OCI-LY1 (cell line): ENCODE measurements around the gene HLA-DMA.

Experiments
- EZH2 ChIP-seq: fragments of 200-600 bp; sonication (generic), shearing (Covaris generic); IDR thresholded peaks from 2 replicates; pipeline ENCODE4 v1.8.0; 2017; ENCODE audit warnings: borderline replicate concordance, mixed run types, mild to moderate bottlenecking, antibody characterized with exemption, low read length, moderate library complexity, mixed read lengths
- TF ChIP-seq, protein P1 (sequence below): fragments of 200-600 bp; sonication (generic), shearing (Covaris generic); IDR thresholded peaks from 2 replicates; pipeline ENCODE4 v1.5.1; 2017; ENCODE audit warnings: mild to moderate bottlenecking, antibody characterized with exemption, low read length, moderate library complexity, mixed read lengths

DNA sequence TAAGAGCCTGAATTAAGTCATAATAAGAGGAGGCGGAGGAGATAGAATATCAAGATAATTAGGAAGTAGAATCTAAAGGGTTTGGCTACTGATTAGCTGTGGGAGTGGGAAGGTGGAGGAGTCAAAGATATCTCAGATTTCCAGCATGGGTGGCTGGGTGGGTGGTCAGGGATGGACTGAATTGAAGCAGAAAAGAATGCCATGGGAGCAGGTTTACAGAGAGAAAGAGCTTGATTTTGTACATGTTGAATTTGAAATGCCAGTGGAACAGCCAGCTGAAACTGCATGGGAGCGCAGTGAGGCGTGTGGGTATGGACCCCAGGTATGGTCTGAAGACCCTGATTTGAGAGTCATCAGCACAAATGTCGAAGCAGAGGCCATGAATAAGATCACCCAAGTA is 1.4 kb upstream of the HLA-DMA start:
- TF ChIP-seq, protein P1, sequence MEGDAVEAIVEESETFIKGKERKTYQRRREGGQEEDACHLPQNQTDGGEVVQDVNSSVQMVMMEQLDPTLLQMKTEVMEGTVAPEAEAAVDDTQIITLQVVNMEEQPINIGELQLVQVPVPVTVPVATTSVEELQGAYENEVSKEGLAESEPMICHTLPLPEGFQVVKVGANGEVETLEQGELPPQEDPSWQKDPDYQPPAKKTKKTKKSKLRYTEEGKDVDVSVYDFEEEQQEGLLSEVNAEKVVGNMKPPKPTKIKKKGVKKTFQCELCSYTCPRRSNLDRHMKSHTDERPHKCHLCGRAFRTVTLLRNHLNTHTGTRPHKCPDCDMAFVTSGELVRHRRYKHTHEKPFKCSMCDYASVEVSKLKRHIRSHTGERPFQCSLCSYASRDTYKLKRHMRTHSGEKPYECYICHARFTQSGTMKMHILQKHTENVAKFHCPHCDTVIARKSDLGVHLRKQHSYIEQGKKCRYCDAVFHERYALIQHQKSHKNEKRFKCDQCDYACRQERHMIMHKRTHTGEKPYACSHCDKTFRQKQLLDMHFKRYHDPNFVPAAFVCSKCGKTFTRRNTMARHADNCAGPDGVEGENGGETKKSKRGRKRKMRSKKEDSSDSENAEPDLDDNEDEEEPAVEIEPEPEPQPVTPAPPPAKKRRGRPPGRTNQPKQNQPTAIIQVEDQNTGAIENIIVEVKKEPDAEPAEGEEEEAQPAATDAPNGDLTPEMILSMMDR, result no peak
- TF ChIP-seq EZH2, result no peak
